CD4-positive, alpha-beta T cell treated with Interleukin-21 for 1 hour (primary cell): Measurements from ENCODE around the gene PLXDC1.
"Not testable (repeated sequence)": the region's sequence is repeated elsewhere in the genome, so short reads cannot be mapped to it uniquely, and the experiment has no call there.

Source experiments
- DNase-seq: peaks from one replicate; pipeline ENCODE4 v3.0.0-alpha.2; 2020

The PLXDC1 gene

DNA sequence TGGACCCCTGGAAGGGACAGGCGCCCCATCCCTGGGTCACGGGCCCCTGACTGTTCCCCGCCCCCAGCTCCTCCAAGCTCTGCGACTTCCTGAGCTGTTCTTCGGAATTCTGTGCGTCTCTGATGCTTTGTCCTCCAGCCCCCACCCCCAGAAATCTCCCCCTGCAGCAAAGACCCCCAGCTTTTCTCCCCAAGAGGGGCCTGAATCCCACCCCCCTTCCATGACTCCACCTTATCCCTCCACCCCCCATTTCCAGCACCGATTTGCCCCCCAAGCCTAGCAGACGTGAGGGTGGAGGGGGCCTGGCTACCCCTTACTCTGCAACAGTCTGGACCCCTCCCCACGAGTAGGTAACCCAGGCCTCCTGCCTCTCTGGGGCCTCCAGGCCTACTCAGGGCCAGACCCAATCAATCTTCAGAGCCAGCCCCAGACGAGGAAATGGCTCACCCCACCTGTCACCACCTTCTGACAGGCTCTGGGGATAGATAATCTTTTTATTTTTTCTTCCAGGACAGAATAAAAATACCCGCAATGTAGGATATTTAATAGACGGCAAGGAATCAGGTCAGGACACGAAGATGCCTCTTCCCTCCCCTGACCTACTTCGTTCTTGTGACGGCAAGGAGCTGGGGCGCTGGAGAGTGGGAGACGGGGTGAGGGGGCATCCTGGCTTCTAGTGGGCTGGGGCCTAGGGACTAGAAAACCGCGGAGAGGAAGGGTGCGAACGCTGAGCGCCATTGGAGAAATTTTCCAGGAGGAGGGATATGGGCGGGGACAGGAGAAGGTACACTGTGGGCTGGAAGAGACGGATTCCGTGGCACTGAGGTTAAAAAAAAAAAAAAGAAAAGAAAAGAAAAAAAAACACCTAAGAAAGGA lies 744 bp upstream of the PLXDC1 start:
- peak; percentile 42 for DNase-seq

DNA sequence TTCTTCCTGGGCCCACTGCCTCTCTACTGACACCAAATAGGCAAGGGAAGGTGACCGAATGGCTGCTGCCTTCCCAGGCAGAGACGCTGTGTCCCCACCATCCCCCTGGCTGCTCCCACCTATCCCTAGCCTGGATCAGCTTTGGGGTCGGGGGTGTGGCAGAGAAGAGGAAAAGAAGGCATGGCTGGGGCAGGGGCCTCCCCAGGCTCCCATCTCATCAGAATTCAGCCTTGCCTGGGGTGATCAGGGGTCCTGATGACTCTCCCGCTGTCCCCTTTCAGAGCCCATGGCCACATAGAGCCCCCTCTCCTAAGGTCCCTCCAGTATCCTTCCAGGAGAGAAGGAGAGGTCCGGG lies 665 bp downstream of the PLXDC1 start:
- DNase-seq, result no peak

DNA sequence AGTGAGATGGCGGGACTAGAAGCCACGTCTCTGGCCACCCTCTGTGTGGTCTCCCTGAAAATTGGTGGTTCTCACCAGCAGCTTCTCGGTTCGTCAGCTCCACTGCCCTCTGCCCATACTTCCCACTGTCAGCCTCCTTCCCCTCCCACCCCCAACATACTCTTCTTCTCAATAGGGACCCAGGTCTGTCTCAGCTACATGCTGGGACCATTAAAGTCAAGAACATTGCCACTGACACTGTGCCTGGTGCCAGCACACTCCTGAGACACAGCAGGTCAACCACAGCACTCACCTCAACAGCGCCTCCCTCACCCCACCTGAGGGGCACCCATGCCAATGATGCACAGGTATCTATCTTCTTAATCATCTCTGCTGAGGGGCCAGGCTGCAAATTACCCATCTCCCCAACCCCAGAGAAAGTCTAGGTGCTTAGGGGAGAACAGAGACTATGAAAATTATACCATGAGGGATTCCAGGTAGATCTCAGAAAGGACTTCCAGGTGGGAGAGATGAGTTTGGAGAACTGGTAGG lies 1.3 kb downstream of the PLXDC1 start:
- DNase-seq, result no peak

DNA sequence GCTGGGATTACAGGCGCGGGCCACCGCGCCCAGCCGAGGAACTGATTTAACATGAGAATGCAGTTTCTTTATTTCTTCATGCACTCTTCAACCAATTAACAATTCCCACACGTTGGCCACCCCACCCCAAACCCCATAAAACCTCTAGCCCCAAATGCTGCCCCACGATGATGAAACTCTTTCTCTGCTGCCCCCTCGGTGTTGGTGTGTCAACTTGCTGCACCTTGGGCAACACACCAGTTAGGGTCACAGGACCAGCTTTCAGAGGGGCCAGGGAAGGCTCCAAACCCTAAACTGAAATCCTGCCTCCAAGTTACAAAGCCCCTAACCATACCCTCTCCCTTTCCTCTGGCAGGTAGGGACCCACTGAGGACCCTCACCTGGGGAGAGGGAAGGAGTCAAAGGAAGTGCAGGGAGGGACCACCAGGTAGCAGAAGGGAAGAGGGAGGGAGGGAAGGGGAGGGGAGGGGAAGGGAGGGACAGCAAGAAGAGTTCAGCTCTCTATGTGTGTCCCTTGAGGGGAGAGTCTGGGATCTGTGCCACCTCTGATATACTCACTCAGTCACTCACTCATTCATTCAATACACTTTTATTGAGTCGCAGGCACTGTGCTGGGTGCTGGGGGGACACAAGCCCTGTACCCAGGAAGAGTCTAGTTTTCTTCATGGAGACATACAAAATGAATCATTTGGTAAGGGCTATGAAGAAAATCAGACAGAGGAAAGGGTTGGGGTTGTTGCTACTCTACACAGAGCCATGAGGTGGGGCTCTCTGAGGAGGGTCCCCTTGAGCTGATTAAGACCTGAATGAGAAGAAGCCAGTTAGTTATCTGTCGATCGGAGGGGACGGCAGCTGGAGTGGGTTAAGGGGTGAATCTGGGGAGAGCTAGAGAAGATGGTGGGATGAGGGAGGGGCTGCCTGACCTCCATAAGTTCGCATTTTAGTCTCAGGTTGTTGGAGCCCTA lies 3.9 kb downstream of the PLXDC1 start:
- no peak for DNase-seq

DNA sequence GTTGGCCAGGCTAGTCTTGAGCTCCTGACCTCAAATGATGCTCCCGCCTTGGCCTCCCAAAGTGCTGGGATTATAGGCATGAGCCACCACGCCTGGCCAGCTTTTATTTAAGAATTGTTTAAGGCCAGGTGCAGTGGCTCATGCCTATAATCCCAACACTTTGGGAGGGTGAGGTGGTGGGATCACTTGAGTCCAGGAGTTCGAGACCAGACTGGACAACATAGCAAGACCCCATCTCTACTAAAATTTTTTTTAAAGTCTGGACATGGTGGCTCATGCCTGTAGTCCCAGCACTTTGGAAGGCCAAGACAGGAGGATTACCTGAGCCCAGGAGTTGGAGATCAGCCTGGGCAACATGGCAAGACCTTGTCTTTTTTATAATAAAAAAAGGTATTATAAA lies 5.2 kb downstream of the PLXDC1 start:
- DNase-seq, result no peak

DNA sequence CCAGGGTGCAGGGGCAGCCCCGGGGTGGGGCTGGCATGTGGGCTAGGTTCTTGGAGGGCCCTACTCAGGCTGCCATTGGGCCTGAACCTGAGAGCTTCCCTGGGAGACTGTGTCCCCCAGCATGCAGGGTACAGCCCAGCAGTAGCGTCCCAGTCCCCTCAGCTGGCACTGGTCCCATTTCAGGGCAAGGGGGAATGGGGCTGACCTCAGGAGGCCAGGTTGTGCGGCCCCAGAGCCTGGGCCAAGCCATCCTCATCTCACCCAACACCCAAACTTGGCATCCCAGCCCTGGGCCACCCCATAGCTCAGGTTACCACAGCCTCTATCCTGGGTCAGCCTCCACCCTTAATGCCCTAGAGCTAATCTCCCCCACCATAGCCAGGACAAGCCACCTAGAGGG lies 6.3 kb downstream of the PLXDC1 start:
- DNase-seq, result no peak

DNA sequence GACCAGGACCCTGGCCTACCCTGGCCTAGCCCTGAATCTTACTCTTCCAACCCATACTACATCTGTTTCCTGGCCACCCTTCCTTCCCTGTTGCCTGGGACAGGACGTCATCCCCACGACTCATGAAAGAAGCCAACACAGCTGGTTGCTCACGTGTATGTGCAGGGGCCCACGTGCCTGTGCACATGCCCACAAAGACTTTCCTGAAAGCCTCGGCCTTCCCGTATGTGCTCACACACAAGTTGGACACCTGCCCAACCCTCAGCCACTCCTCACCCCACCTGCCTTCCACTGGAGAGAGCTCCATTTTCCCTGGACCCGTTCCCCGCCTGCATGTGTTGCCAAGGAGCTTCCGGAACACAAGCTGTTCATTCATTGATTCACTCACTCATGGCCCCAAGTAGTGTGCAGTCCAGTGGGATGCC lies 7.0 kb downstream of the PLXDC1 start:
- DNase-seq, result no peak

DNA sequence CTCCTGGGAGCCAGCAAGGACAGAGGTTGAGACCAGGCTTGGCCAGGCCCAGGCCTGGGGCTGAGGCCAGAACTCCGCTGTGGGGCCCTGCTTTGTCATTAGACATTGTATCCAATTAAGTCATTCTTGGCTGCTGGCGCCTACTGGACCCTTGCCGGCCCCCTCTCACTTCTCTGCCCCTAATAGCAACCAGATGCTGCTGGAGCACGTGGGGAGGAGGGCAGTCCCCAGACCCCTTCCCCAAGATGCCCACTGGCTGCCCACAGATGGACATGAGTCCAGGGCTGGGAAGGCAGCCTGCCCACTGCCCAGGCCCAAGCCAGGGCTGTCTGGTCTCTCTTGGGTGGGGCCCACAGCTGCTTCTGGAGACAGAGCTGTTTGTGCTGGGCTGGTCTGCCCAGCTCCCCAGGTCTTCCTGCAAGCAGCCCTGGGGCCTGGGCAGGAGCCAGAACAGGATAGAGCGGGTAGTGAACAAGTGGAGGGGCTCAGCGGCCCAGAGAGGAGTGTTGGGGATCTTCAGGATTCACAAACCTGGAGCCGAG lies 7.8 kb downstream of the PLXDC1 start:
- DNase-seq, result no peak

DNA sequence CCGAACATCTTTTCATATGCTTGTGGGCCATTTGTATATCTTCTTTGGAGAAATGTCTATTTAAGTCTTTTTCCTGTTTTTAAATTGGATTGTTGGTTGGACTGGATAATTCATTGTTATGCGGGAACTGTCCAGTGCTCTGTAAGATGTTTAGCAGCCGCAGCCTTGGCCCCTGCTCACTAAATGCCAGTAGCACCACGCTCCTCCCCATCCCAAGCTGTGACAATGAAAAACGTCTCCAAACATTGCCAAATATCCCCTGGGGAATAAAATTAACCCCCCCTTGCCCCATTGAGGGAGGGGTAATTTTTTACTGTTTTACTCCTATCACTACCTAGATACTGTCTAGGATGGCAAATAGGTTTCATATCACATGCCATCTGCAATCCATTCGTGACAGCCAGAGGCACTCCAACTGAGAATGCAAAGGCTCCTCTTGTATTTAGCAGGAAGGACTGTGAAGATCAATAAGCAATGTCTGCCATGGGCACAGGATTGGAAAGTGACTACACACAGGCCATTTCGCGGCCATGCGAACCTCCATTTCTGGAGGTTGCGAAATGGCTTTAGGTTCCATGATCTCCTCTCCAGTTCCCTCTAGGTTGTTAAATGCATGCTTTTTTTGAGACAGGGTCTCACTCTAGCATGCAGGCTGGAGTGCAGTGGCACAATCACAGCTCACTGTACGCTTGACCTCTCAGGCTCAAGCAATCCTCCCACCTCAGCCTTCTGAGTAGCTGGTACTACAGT lies 9.3 kb downstream of the PLXDC1 start:
- DNase-seq, result no peak

DNA sequence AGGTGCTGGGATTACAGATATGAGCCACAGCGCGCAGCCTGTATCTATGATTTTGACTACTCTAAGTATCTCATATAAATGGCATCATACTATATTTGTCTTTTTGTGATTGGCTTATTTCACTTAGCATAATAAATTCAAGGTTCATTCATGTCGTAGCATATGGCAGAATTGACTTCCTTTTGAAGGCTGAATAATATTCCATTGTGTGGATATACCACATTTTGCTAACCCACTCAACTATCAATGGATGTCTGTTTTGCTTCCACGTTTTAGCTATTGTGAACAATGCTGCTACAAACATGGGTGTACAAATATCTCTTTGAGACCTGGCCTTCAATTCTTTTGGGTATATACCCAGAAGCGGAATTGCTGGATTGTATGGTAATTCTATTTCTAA lies 10.1 kb downstream of the PLXDC1 start:
- DNase-seq, result no peak

DNA sequence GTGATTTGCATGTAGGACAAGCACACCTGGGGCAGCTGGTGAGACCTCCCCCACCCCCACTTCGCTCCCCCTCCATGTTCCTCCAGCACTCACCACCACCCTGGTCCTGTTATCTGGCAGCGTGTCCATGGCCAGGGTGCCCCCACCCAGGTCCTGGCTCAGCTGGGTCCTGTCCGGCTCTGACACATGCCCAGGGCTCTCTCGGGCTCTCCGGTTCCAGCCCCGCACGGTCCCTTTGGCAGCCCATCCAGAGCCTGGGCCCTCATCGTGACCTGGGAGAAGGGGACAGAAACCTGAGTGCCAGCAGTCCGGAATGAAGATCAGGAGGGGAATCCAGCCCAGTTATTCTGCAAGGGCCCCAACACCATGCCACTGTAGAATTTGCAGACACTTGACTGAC lies 11.9 kb downstream of the PLXDC1 start:
- DNase-seq, result no peak

DNA sequence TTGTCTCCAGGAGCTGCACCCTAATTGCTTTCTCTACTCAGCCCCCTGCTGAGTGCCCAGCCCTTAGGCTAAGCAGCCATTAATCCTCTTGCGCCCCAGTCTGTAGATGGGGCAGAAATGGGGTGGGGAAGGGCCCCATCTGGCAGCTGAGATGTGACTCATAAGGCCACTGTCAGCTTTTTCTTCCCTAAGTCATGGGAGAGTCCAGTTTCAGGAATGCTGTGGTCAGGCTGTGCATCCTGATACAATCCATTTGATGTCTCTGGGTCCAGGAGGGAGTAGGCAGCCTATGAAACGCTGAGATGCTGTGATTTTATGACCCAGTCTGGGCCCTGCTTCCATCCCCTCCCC lies 12.3 kb downstream of the PLXDC1 start:
- DNase-seq, result no peak

DNA sequence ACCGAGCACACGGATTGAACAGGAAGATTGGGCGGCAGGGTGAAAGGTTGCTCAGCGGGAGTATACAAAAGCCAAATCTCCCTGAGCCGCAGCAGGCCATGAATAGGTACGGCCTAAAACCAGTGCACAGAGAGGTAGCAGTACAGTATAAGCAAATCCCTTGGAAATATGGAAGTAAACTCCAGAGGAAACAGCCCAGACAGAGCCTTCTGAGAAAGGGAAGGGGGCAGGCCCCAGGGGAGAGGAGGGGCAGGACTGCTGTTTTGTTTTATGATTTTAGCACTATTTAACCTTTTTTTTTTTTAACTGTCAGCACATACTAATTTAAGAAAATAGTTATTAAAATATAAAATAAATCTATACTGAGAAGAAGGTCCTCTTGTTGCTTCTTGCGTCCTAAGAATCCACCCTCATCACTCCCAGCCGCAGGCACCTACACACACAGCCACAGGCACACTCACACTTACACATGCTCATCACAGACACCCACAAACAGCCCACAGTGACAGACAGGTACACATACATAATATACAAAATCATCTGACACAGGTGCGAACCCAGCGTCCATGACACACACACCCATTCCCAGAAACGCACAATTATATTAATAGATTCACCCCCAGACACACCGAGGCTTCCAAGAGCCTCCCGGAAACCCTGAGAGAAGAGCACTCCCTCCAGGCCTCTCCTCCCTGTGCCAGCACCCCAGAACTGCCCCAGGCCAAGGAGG lies 12.8 kb downstream of the PLXDC1 start:
- DNase-seq, result no peak

DNA sequence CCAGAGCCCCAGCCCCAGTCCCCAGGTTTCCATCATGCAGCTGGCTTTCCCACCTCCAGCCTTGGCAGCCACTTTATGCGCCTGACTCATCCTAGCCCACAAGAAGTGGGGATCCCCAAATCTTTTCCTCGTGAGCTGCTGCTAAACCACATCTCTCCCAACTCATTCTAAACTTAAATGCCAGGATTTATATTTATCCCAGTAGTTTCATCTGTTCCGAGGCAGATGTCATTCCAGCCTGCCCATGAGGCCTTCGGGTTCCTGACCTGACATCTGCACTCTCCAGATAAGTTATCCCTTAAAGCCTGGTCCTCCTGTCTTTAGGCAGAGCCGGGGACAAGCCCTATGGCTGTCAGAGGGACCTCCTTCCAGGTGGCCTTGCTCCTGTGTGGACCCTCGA lies 16.6 kb downstream of the PLXDC1 start:
- DNase-seq, result no peak

DNA sequence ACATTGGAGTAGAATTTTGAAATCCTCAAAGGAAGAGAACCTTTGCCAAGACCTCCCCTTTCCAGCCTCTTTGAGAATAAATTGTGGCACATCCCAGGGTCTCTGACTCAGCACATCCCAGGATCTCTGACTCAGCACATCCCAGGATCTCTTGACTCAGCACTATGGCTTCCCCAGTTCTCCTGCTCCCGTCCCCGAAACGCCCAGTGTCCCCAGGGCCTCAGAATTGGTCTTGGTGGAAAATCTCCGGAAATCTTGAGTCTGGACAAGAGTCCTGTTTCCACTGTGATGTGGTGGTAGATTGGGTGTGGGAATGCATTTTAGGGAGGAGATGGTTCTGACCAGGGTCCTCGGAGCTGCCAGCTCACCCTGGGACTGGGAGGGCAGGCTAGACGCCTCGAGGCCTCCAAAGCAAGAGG lies 19.2 kb downstream of the PLXDC1 start:
- DNase-seq, result no peak

DNA sequence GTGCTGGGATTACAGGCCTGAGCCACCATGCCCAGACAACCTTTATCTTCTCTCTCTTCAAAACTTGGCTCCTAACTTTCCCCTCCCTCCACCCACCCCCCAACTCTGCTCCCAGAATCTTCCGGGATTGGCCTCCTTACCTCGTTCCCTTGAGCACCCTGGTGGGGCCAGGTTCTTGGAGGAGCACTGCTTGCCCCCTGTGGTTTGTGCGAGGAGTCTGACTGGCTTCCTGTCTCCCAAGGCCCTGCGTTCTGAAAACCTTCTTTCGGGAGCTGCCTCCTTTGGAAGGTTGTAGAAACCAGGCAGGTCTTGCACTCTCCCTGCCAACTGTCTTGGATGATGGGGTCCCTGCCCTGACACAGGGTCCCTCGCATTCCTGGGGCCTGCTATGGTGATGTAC lies 19.8 kb downstream of the PLXDC1 start:
- DNase-seq, result no peak

DNA sequence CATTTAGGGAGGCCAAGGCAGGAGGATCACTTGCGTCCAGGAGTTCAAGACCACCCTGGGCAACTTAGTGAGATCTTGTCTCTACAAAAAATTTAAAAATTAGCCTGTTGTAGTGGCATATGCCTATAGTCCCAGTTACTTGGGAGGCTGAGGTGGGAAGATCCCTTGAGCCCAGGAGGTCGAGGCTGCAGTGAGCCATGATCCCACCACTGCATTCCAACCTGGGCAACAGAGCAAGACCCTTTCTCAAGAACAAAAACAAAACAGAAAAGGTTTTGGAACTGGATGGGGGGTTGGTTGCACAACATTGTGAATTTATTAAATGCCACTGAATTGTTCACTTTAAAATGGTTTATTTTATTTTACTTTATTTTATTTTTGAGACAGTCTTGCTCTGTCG lies 21.2 kb downstream of the PLXDC1 start:
- no peak for DNase-seq

DNA sequence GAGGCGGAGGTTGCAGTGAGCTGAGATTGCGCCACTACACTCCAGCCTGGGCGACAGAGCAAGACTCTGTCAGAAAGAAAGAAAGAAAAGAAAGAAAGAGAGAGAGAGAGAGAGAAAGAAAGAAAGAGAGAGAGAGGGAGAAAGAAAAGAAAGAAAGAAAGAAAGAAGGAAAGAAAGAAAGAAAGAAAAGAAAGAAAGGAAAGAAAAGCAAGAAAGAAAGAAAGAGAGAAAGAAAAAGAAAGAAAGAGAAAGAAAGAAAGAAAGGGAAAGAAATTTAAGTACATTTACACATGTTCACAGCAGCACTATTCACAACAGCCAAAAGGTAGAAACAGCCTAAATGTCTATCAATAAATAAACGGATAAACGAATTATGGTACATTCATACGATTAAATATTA lies 21.9 kb downstream of the PLXDC1 start:
- DNase-seq, result not testable (repeated sequence)

DNA sequence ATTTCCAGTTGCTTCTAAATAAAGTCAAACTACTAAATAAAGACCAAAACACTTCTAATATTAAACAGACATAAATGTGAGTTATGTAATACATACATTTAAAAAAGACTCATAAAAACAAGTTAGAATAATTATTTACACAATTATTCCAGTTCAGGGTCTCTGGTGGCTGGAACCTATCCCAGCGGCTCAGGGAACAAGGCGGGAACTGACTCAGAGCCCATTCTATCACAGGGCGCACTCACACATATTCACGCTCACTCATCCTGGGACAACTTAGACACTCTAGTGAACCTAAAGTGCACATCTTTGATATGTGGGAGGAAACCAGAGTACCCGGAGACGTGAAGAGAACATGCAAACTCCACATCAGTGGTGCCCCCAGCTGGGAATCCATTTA lies 25.0 kb downstream of the PLXDC1 start:
- DNase-seq, result no peak

DNA sequence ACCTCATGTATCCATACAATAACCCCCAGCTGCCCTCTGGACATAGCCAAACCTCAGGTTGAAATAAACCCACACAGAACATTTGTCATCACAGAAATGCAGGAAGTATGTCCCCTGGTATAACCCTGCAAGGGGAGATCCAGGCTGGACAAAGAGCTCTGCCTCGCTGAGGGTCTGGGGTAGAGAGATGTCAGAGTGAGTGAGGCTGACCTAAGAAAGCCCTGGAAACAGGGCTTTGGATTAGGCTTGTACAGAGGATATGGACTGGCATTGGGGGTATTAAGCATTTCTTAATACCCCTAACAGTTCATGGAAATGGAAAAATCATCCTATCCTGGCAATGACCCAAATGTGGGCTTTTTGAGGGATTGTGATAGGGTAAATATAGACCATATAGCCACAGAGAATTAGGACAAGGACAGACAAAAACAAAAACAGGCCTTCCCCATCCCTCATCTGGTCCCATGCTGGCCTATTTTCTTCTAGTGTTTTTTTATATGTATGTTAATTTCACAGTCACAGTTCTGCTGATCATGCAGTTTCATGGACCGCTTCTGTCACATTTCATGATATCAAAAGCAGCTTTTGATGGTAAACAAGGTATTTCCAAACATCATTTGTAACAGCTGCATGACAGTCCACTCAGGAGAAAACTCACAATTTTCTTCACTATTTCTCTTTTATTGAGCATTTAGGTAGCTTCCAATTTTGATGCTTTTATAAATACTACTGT lies 26.1 kb downstream of the PLXDC1 start:
- no peak for DNase-seq

DNA sequence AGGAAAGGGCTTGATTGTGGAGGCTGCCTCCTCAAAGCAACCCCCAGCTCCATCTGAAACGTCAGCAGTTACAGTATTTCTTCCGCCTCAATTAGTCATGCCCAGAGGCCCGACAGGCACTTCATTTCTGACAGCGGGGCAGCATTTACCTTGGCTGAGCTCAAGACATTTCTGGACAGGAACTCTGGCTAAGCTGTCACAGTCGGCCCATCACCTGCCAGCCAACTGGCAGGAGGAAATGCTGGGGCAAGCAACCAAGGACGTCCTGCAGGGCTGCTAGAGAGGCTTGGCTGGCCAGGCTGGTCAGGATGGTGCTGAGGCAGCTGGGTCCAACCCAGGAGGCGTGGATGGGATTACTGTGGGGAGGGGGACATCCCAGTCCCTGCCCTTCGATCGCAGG lies 27.8 kb downstream of the PLXDC1 start:
- no peak for DNase-seq
